Measurements from ENCODE around the gene SYNE3.

Gene SYNE3

DNA sequence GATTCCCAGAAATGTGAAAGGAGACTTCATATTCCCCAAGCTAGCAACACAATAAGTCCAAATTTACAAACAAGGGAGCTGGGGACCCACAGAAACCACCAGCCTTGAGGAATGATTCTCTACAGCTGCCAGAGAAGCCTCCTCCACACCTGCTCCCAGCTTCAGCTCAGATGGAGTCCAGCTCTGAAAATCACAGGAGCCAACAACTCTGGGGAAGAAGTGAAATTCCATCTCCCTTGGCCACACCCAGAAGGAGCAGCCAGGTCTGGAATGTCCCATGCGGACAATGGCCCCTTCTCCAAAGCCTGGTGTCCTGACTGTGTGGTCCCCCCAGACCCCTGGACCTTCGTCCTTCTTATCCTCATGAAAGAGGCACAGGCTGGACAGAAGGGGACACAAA, 45.4 kb downstream of the SYNE3 start:
- TF ChIP-seq, protein P1, sequence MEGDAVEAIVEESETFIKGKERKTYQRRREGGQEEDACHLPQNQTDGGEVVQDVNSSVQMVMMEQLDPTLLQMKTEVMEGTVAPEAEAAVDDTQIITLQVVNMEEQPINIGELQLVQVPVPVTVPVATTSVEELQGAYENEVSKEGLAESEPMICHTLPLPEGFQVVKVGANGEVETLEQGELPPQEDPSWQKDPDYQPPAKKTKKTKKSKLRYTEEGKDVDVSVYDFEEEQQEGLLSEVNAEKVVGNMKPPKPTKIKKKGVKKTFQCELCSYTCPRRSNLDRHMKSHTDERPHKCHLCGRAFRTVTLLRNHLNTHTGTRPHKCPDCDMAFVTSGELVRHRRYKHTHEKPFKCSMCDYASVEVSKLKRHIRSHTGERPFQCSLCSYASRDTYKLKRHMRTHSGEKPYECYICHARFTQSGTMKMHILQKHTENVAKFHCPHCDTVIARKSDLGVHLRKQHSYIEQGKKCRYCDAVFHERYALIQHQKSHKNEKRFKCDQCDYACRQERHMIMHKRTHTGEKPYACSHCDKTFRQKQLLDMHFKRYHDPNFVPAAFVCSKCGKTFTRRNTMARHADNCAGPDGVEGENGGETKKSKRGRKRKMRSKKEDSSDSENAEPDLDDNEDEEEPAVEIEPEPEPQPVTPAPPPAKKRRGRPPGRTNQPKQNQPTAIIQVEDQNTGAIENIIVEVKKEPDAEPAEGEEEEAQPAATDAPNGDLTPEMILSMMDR (IDR thresholded peaks at IDR 0.05; ENCODE audit: low read depth, low read length), result no peak
- no peak overlapping the region for H3K4me3 ChIP-seq (ENCODE audit: low read depth, low read length)

DNA sequence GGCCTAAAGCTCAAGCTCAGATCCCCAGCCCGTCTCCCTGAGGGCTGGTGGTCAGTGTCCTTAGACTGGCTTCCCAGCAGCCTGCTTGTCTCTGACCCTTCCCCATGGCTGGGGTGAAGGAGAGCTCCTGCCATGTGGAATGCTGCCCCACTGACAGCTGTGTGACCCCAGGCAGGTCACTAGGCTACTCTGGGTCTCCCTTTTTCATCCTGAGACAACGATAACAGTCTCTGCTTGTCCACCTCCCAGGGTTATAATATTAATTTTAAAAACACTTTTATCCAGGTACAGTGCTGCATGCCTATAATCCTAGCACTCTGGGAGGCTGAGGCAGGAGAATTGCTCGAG, 47.3 kb downstream of the SYNE3 start:
- H3K4me3 ChIP-seq (ENCODE audit: low read depth, low read length), result no peak overlapping the region
- TF ChIP-seq, protein P1 (IDR thresholded peaks at IDR 0.05; ENCODE audit: low read depth, low read length), result no peak

DNA sequence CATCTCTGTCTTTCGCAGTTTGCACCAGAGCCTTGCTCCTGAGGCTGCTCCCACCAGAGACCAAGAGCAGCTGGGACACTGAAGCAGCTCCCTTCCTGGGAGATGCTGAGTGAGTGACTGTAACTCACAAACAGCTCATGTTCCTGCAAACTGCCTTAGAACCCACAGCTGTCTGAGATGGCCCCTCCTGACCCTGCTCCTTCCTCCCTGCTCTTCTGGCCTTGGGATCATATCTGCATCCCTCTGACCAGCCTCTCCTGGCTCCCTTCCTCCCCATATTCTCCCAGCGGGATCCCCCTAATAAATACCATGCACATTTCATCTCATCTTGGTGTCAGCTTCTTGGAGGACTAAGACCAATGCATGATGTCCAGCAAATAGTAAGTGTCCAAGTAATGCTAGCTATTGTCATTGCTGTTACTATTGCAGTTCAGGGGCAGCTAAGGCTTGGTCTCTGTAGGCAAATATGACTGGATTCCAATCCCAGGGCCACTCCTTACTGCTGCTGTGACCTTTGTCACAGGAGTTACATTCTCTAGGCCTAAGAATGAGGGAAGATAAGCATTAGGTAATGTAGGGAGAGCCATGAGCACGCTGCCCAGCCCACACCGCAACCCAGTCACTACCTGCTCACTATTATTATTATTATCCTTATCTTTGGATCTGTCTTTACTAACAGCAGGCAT, 47.9 kb downstream of the SYNE3 start:
- no peak overlapping the region for H3K4me3 ChIP-seq (ENCODE audit: low read depth, low read length)
- TF ChIP-seq, protein P1 (IDR thresholded peaks at IDR 0.05; ENCODE audit: low read depth, low read length), result no peak

DNA sequence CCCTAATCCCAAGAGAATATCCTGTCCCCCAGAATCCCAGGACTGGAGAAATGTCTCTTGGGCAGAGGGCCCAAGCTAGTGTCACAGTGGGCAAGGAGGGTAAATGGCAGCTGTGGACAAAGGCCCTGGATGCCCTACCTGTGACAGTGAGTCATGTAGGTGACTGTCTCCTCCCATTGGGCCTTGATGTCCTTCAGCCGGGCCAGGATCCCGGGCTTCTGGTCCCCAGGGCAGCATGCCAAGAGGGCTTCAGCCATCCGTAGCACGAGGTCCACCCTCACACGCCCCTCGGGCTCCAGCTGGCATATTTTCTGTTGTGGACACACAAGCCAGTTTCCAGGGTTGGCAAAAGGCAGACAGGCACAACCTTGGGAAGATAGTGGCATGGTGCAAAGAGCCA, 48.8 kb downstream of the SYNE3 start:
- TF ChIP-seq, protein P1 (IDR thresholded peaks at IDR 0.05; ENCODE audit: low read depth, low read length), result no peak
- H3K4me3 ChIP-seq (ENCODE audit: low read depth, low read length), result no peak overlapping the region

DNA sequence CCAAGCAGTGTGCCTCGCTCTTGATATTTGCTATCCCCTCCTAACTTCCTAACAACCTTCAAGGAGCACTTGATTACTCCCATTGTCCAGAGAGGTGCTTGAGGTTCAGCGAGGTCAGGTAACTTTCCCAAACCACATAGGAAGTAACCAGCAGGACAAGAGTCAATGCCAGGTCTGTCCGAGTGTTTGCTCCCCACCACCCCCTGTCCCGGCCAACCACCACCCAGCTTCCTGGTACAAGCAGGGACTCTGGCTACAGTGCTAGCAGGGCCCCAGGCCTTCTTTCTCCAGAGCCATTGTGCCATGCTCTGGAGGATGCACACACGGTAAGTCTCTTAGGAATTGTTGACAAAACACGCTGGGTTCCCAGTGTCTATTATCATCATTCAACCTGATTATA, 49.2 kb downstream of the SYNE3 start:
- TF ChIP-seq, protein P1 (IDR thresholded peaks at IDR 0.05; ENCODE audit: low read depth, low read length), result no peak
- no peak overlapping the region for H3K4me3 ChIP-seq (ENCODE audit: low read depth, low read length)
